ENCODE data around the gene SYNE2.
"Not testable (repeated sequence)": the region's sequence is repeated elsewhere in the genome, so short reads cannot be mapped to it uniquely, and the experiment has no call there.

The SYNE2 gene

DNA sequence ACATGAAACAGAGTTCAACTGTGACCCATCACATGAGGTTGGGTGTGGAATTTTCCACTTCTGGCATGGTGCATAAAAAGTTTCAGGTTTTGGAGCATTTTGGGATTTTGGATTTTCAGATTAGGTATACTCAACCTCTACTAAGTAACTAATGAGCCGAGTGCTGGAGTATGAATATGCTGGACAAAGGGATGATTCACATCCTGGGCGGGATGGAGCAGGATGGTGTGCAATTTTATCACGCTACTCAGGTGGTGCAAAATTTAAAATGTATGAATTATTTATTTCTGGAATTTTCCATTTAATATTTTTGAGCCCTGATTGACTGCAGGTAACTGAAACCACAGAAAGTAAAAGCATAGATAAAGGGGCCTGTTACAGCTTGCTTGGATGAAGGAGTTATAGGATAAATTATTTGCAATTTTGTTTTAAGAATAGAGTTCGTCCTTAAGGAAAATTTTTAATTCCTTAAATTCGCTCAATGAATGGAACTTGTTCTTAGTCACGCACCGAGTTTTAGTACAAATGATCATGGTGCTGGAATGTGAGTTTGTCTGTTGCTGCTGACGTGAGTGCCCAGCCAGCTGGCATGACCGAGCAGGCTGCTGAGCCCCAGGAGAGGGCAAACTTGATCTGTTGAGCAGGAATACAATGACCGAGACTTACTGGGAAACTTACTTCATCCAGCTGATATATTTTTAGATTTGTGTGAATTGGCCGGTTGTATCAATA, 265.0 kb downstream of the SYNE2 start:
- no peak for DNase-seq (ENCODE audit: low read depth in 4 of 4, low spot score in 1 of 4)

DNA sequence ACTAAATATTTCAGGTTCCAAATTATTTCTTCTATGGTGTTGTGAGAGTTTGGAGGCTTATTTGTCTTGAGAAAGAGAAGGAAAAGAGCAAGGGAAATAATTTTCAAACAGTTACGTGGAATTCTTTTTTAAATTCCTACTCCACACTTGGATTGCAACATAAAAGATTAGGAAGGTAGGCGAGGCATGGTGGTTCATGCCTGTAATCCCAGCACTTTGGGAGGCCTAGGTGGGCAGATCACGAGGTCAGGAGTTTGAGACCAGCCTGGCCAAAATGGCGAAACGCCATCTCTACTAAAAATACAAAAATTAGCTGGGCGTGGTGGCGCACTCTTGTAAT, 265.6 kb downstream of the SYNE2 start:
- DNase-seq (ENCODE audit: low read depth in 4 of 4, low spot score in 1 of 4), result not testable (repeated sequence)

DNA sequence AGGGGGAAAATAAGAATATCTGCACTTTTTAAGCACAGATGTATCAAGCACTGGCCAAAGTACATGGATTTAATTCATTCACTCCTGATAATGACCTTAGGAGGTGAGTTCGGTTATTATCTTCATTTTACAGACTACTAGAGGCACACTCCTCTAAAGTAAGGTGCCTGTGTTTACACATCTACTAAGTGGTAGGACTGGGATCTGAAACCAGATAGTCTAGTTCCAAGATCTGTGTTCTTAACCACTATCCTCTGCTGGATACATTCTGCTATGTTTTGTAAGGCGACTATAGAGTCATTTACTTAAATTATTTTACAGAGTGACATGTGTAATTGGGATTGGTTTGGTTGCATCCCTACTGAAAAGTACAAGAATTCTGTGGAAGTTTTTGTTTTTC, 266.1 kb downstream of the SYNE2 start:
- DNase-seq (ENCODE audit: low read depth in 4 of 4, low spot score in 1 of 4), result no peak

DNA sequence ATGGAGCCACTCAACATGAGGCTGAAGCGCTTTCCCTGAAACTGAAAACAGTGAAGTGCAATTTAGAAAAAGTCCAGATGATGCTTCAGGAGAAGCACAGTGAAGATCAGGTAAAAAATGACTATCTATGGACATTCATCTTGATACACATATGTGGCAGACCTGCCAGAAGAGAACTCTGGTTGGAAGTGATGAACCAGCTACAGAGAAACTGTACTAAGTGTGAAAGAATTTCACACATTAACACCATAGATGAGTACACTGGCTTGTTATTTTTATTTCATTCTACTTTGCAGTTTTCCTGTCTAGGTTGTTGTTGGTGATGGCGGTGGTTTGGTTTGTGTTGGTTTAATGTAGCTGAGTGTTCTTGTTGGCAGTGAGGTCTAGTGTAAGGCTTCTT, 266.7 kb downstream of the SYNE2 start:
- no peak for DNase-seq (ENCODE audit: low read depth in 4 of 4, low spot score in 1 of 4)

DNA sequence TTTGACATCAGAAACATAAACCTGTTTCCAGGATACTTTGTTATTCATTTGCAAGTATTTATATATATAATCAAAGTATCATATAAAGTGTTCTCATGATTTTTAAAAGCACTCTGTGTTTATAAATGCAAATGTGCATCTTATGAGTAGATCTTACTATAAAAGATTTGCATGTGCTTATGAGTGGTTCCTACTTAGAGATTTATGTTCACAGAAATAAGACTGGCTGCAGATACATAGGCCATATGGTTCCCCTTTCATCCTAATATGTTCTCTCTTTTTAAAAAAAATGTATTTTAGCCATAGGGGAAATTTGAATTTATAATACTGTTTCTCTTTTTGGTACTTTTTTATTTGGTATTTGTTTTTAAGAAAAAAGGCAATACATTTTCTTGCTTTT, 267.2 kb downstream of the SYNE2 start:
- no peak for DNase-seq (ENCODE audit: low read depth in 4 of 4, low spot score in 1 of 4)

DNA sequence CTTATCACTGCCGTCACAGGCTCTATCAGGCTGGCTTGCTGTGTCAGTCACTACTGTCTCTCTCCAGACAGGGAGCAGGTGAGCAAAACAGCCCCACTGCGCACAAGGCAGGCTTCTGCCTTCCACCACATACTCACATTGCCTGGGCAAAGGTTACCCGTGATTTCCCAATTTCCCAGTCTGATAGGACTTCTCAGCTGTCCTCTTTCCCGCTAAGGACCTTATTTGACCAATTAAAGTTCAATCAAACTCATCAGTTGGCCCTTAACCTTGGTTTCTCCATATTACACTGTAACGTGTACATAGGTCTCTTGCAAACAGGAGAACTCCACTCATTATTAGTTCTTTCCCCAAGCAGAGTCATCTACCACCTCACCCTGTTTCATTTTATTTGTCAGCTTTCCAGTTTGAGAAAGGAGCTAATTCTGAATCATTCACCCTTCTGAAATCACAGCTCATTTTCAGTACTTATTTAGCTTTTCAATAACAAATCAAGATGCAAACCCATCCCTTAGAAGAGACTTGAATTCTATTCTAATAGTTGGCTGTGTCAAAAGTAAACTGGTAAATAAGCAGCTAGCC, 270.5 kb downstream of the SYNE2 start:
- DNase-seq (ENCODE audit: low read depth in 4 of 4, low spot score in 1 of 4), result no peak

DNA sequence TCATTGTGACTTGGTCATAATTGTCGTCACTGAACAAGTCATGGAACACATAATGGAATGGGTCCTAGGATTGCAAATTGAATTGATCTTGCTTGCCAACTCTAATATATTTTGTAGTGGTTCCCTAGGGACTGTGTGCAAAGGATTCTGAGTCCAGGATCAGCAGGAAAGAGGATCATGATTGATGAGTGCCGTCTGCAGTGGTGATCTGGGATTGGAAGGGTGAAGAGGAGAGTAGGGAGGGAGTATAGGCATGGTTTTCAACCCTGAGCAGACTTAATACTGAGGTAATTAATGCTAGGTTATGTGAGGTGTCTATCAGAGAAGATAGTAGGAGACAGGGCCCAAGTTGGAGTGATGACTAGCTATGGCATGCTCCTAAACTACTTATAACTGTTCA, 272.5 kb downstream of the SYNE2 start:
- DNase-seq (ENCODE audit: low read depth in 4 of 4, low spot score in 1 of 4), result no peak

DNA sequence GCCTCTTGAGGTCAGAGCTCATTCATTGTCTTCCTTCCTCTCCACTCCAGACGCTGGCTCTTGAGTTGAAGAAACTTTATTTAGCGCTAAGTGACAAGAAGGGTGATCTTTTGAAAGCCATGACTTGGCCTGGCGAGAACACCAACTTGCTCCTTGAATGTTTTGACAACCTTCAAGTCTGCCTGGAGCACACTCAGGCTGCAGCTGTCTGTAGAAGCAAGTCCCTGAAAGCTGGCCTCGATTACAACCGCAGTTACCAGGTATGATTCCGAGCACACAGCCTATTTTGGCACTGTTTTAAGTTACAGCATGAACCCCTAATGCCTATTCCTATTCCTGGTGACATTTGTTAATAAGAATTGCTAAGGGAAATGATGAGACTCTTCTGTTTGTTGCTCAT, 273.7 kb downstream of the SYNE2 start:
- DNase-seq (ENCODE audit: low read depth in 4 of 4, low spot score in 1 of 4), result no peak

DNA sequence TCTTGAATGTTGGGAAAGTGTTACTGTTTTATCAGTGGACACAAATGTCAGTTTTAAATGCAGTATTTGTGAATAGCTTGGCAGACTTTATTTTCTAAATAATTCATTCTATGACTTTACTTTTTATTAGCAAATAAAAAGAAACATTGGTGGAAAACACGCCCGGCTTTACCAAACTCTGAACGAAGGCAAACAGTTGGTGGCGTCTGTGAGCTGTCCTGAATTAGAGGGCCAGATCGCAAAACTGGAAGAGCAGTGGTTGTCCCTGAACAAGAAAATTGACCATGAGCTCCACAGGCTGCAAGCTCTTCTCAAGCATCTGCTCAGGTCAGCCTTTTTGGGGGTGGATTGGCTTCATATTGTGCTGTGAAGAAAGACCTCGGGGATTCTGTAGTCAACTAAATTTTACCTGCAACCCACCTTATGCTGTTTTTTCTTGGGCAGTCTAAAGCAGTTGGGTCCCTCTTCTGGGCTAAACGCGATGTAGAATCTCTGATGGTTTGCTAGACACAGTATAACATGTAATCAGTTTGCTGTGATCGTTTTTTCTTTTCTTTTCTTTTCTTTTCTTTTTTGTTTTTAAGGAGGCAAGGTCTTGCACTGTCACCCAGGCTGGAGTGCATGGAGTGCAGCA, 285.0 kb downstream of the SYNE2 start:
- no peak for DNase-seq (ENCODE audit: low read depth in 4 of 4, low spot score in 1 of 4)

DNA sequence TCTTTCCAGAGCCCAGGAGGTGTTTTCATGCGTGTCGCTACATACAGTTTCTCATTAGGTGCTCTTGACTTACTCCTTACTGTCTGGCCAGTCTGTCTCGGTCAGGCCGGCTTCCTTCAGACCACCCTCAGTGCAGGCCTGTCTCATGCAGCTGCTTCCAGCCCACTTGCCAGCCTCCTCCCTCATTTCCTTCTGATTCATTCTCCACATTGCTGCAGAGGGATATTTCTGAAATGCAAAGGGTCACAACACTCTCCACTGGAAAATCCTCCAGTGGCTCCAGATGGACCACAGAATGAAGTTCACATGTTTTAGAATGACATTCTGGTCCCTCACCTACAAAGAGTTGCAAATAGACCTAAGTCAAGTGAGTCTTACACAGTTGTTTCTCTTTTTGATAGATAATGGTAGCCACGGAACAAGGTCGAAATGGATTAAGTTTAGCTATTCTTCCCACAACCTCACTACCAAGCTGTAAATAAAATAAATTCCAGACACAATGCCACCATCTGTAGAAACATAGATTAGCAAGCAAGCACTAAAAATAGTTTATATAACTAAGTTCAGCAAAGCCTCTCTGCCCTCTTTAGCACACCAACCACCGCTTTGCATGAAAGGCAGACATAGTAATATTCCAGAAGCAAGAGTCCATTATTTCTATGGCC, 294.5 kb downstream of the SYNE2 start:
- no peak for DNase-seq (ENCODE audit: low read depth in 4 of 4, low spot score in 1 of 4)

DNA sequence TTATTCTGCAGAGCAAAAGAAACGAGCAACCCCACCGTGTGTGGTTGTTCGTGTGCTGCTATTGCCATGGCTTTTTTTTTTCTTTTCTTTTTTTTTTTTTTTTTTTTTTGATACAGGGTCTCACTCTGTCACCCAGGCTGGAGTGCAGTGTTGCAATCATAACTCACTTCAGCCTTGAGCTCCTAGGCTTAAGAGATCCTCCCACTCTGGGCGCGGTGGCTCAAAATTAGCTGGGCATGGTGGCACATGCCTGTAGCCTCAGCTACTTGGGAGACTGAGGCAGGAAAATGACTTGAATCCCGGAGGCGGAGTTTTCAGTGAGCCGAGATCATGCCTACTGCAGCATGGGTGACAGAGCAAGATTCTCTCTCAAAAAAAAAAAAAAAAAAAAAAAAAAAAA, 297.1 kb downstream of the SYNE2 start:
- DNase-seq (ENCODE audit: low read depth in 4 of 4, low spot score in 1 of 4), result no peak

DNA sequence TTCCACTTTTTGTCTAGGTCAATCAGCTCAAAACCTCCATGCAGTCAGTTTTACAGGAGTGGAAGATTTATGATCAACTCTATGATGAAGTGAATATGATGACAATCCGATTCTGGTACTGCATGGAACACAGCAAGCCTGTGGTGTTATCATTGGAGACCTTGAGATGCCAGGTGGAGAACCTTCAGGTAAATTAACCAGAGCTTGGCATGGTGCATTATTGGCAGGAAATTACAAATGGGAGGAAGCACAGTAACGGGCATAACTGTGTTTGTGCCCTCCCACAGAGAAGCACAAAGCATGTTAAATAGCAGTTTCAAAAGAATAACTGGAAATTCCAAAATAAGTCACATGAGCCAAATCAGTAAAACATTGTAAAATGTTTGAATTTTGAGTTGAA, 305.8 kb downstream of the SYNE2 start:
- no peak for DNase-seq (ENCODE audit: low read depth in 4 of 4, low spot score in 1 of 4)

DNA sequence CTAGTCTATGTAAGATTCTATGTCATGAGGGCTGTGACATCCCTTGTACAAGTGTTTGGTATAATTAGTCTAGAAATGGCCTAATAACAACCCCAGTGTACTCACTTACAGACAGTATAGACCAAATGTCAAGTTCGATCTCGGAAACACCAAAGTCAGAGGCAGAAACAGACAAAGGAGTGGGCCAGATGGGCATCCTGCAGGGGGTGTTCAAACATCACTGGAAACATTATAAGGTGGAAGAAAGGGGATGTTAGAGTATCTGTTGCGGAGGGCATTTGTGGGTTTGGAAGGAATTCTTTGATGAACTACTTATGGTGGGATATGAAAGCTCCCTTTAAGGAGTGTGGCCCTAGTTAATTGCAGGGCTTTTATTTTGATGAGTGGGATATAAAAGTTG, 306.8 kb downstream of the SYNE2 start:
- DNase-seq (ENCODE audit: low read depth in 4 of 4, low spot score in 1 of 4), result no peak

DNA sequence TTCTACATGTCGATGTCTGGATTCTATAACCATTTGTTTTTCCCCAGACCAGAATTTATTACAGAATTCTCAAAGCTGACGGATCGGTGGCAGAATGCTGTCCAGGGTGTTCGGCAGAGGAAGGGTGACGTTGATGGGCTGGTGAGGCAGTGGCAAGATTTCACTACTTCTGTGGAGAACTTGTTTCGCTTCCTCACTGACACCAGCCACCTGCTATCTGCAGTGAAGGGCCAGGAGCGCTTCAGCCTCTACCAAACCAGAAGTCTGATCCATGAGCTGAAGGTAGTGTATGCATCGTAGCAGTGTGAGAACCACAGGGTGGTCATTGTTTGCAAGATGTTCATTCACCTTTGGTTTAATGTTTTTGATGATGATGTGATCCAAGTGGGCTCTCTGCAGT, 317.4 kb downstream of the SYNE2 start:
- DNase-seq (ENCODE audit: low read depth in 4 of 4, low spot score in 1 of 4), result no peak

DNA sequence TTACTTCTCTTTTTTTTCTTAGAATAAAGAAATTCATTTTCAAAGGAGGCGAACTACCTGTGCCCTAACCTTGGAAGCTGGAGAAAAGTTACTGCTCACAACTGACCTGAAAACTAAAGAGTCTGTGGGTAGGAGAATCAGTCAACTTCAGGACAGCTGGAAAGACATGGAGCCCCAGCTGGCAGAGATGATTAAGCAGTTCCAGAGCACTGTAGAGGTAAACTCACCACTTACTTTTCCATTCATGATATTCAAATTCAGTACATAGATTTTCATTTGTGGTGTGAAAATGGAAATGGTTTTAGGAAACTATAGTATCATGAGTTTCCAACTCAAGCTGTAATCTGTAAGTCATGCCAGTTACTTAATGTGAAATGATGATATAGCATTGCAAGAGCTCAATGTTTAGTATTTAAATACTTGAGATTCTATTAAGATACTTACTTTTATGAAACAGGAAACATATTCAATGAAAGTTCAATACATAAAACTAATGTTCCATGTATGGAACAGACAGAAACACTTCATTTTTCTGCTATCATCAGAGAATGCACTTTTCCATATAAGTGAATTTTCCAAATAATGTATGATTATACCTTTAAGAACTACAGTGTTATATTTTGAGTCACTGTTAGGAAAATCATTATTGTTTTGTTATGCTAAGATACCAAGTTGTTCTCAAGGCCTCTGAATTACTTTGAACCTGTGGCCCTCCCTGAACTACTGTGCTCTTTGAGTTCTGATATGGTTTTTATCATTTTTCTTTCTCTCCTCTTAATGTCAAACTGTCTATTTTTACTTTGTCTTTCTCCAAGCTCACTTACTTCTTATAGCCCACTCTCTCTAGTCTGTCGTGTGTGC, 322.3 kb downstream of the SYNE2 start:
- peak in 1 of 4 experiments; percentile 8 for DNase-seq (ENCODE audit: low read depth in 4 of 4, low spot score in 1 of 4)

DNA sequence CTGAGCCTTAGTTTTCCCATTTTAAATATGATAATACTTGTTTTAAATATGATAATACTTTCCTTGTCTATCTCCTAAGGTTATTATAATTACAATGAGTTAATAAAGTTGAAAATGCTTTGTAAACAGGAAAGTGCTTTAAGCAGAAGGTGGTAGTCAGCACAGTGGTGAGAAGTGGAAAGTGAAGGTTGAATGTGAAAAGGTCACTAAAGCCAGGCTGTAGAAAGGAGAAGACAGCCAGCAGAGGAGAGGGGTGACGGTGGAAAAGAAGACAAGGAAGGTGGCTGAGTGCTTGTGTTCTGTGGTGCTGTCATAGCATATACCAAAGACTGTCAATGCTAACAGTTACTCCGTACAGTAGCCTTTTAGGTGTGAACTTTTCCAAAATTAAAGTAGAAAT, 323.5 kb downstream of the SYNE2 start:
- DNase-seq (ENCODE audit: low read depth in 4 of 4, low spot score in 1 of 4), result no peak

DNA sequence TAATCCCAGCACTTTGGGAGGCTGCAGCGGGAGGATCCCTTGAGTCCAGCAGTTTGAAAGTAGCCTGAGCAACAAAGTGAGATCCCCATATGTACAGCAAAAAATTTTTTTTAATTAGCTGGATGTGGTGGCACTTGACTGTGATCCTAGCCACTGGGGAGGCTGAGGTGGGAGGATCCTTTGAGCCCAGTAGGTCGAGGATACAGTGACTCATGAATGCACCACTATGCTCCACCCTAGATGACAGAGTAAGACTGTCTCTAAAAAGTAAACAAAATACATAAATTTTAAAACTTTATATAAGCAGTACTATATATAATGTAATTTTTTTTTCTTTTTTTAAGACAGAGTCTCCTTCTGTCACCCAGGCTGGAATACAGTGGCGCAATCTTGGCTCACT, 326.0 kb downstream of the SYNE2 start:
- DNase-seq (ENCODE audit: low read depth in 4 of 4, low spot score in 1 of 4), result no peak

DNA sequence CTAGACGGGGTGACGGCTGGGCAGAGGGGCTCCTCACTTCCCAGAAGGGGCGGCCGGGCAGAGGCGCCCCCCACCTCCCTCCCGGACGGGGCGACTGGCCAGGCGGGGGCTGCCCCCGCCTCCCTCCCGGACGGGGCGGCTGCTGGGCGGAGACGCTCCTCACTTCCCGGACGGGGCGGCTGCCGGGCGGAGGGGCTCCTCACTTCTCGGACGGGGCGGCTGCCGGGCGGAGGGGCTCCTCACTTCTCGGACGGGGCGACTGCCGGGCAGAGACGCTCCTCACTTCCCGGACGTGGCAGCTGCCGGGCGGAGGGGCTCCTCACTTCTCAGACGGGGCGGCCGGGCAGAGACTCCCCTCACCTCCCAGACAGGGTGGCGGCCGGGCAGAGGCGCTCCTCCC, 330.1 kb downstream of the SYNE2 start:
- not testable (repeated sequence) for DNase-seq (ENCODE audit: low read depth in 4 of 4, low spot score in 1 of 4)

DNA sequence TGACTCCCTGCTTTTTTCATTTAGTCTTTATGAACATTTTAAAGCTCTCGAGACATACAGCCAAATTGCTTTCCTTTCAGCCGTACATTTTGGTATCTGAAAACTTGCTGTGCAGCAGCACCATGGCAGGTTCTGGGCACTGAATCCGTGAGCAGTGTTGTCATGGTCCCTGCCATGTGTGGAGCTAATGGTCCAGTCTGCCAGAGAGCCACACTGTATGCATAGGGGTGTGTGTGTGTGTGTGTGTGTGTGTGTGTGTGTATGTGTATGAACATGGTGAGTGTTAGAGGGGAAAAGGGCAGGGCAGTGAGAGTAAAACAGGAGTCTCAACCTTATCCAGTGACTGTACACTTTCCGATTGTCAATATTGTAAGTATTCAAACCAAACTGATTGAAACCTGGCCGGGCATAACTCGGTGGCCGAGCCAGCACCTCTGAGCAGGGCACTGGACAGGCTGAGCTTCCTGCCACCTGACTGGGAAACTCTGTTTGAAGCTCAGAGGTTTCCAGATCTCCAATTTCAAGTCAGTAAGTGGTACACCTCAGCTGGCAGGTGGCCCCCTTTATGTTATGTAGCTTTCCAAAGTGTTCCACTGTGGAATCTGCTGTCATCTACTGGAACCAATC, 331.4 kb downstream of the SYNE2 start:
- no peak for DNase-seq (ENCODE audit: low read depth in 4 of 4, low spot score in 1 of 4)

DNA sequence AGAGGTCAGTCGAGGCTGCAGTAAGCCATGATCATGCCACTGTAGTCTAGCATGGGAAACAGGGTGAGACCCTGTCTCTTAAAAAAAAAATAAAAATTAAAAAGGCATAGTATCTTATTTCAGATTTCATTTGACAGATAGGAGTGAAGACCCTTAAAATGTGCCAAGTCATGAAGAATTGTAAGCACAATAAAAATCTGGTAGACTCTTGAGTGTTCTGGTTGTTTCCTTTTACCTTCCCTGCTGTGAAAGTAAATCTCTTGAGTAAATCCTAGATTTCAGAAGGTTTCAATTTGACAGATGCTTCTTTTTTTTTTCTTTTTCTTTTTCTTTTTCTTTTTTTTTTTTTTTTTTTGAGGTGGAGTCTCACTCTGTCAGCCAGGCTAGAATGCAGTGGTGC, 332.4 kb downstream of the SYNE2 start:
- no peak for DNase-seq (ENCODE audit: low read depth in 4 of 4, low spot score in 1 of 4)
